Measurements from ENCODE around the gene RASSF8. TPM values are rescaled to one million over a fixed set of nuclear protein-coding genes. Genes with fewer than 3 reads are reported as not detected.

RASSF8 gene
- total RNA-seq, 1 experiment from 2014 or later, result not detected

GRCh38 chr12:25960961-25961360 lies 2.5 kb downstream of the RASSF8 start:
- DNase-seq (ENCODE audit: low spot score), result no peak

- no peak for DNase-seq (ENCODE audit: low spot score)
Measured at GRCh38 chr12:25962932-25963525, 4.5 kb downstream of the RASSF8 start.

- no peak for DNase-seq (ENCODE audit: low spot score)
Measured at GRCh38 chr12:25965682-25966081, 7.2 kb downstream of the RASSF8 start.

- no peak for DNase-seq (ENCODE audit: low spot score)
Measured at GRCh38 chr12:25970082-25970481, 11.6 kb downstream of the RASSF8 start.

- DNase-seq (ENCODE audit: low spot score), result no peak
Measured at GRCh38 chr12:25970916-25971653, 12.6 kb downstream of the RASSF8 start.

GRCh38 chr12:25971654-25972041 lies 13.2 kb downstream of the RASSF8 start:
- DNase-seq (ENCODE audit: low spot score), result no peak

GRCh38 chr12:25972783-25973182 lies 14.3 kb downstream of the RASSF8 start:
- DNase-seq (ENCODE audit: low spot score), result no peak

- no peak for DNase-seq (ENCODE audit: low spot score)
Measured at GRCh38 chr12:25975179-25975578, 16.7 kb downstream of the RASSF8 start.

GRCh38 chr12:25975682-25976081 lies 17.2 kb downstream of the RASSF8 start:
- DNase-seq (ENCODE audit: low spot score), result no peak

- DNase-seq (ENCODE audit: low spot score), result no peak
Measured at GRCh38 chr12:25976289-25976688, 17.8 kb downstream of the RASSF8 start.

GRCh38 chr12:25977047-25977446 lies 18.6 kb downstream of the RASSF8 start:
- DNase-seq (ENCODE audit: low spot score), result no peak

GRCh38 chr12:25979059-25979458 lies 20.6 kb downstream of the RASSF8 start:
- DNase-seq (ENCODE audit: low spot score), result no peak

GRCh38 chr12:25979563-25979962 lies 21.1 kb downstream of the RASSF8 start:
- DNase-seq (ENCODE audit: low spot score), result no peak

- no peak for DNase-seq (ENCODE audit: low spot score)
Measured at GRCh38 chr12:25980035-25980434, 21.6 kb downstream of the RASSF8 start.

GRCh38 chr12:25981597-25981996 lies 23.1 kb downstream of the RASSF8 start:
- DNase-seq (ENCODE audit: low spot score), result no peak

GRCh38 chr12:25982416-25982815 lies 23.9 kb downstream of the RASSF8 start:
- no peak for DNase-seq (ENCODE audit: low spot score)

- DNase-seq (ENCODE audit: low spot score), result no peak
Measured at GRCh38 chr12:25983625-25984024, 25.1 kb downstream of the RASSF8 start.

- no peak for DNase-seq (ENCODE audit: low spot score)
Measured at GRCh38 chr12:25984759-25985158, 26.3 kb downstream of the RASSF8 start.

GRCh38 chr12:25985316-25986175 lies 27.1 kb downstream of the RASSF8 start:
- DNase-seq (ENCODE audit: low spot score), result no peak

- DNase-seq (ENCODE audit: low spot score), result no peak
Measured at GRCh38 chr12:25986180-25986579, 27.7 kb downstream of the RASSF8 start.

GRCh38 chr12:25988505-25988904 lies 30.0 kb downstream of the RASSF8 start:
- no peak for DNase-seq (ENCODE audit: low spot score)

GRCh38 chr12:25990495-25990894 lies 32.0 kb downstream of the RASSF8 start:
- no peak for DNase-seq (ENCODE audit: low spot score)
